Loucy (cell line): ENCODE data around the gene CTNND2.

Source experiments
- H2AFZ ChIP-seq: fragments of 200-600 bp; sonication (generic); 2 replicates; pipeline ENCODE4 v1.6.0; 2016; ENCODE audit warnings: antibody characterized with exemption, mild to moderate bottlenecking, low read length, moderate library complexity
- H3F3A ChIP-seq: fragments of 200-600 bp; 2 replicates; pipeline ENCODE4 v1.6.0; 2016; ENCODE audit warnings: antibody characterized with exemption, low read depth, mild to moderate bottlenecking
- H3K27me3 ChIP-seq: fragments of 200-600 bp; sonication (generic); 2 replicates; pipeline ENCODE4 v1.6.1; 2014; ENCODE audit warnings: low read length, mild to moderate bottlenecking; ENCODE audit not compliant: insufficient read depth, poor library complexity, severe bottlenecking
- H3K36me3 ChIP-seq: fragments of 200-600 bp; sonication (generic); 2 replicates; pipeline ENCODE4 v1.6.1; 2016; ENCODE audit warnings: low read length; ENCODE audit not compliant: insufficient read depth
- H3K4me1 ChIP-seq: fragments of 200-600 bp; sonication (generic); 2 replicates; pipeline ENCODE4 v1.5.1; 2014; ENCODE audit warnings: low read length, mild to moderate bottlenecking; ENCODE audit not compliant: insufficient read depth, poor library complexity, severe bottlenecking
- H3K4me2 ChIP-seq: fragments of 200-600 bp; sonication (generic); 2 replicates; pipeline ENCODE4 v1.6.0; 2014; ENCODE audit warnings: antibody characterized with exemption, low read length, low read depth, mild to moderate bottlenecking; ENCODE audit not compliant: poor library complexity, severe bottlenecking
- H3K4me3 ChIP-seq: fragments of 200-600 bp; sonication (generic); 2 replicates; pipeline ENCODE4 v1.5.1; 2014; ENCODE audit warnings: low read length, mild to moderate bottlenecking, mixed read lengths; ENCODE audit not compliant: poor library complexity, severe bottlenecking
- H3K79me2 ChIP-seq: fragments of 200-600 bp; sonication (generic); 2 replicates; pipeline ENCODE4 v1.6.1; 2014; ENCODE audit warnings: low read length; ENCODE audit not compliant: insufficient read depth
- H3K9ac ChIP-seq: fragments of 200-600 bp; sonication (generic); 2 replicates; pipeline ENCODE4 v1.6.0; 2014; ENCODE audit warnings: mild to moderate bottlenecking, low read depth, low read length, moderate library complexity; ENCODE audit not compliant: poor library complexity, severe bottlenecking
- H3K9me2 ChIP-seq: fragments of 200-600 bp; sonication (generic); replicated peaks from 2 replicates; pipeline ENCODE4 v1.6.1; 2016; ENCODE audit warnings: low read depth, low read length, mixed read lengths
- H3K9me3 ChIP-seq: fragments of 200-600 bp; sonication (generic); 2 replicates; pipeline ENCODE4 v1.6.1; 2014; ENCODE audit warnings: mild to moderate bottlenecking, antibody characterized with exemption, low read length, low read depth; ENCODE audit not compliant: insufficient read depth
- H4K20me1 ChIP-seq: fragments of 200-600 bp; sonication (generic); 2 replicates; pipeline ENCODE4 v1.6.0; 2014; ENCODE audit warnings: antibody characterized with exemption, low read length, mild to moderate bottlenecking; ENCODE audit not compliant: insufficient read depth, poor library complexity, severe bottlenecking
- CTCF ChIP-seq: fragments of 200-600 bp; sonication (generic); conservative IDR thresholded peaks from 2 replicates; pipeline ENCODE4 v1.5.1; 2014; ENCODE audit warnings: mild to moderate bottlenecking, antibody characterized with exemption, low read length
- EZH2phosphoT487 ChIP-seq: fragments of 200-600 bp; IDR thresholded peaks from 2 replicates; pipeline ENCODE4 v1.6.1; 2018; ENCODE audit warnings: antibody characterized with exemption, mild to moderate bottlenecking, moderate library complexity, borderline replicate concordance

The CTNND2 gene

GRCh38 chr5:11704916-11705315, 199.3 kb downstream of the CTNND2 start:
- Histone ChIP-seq H3K9me3 (no peaks in the 10 kb centered on the region), H3K79me2 (no peaks in the 10 kb centered on the region), H3F3A (no peaks in the 10 kb centered on the region), H3K4me1 (no peaks in the 10 kb centered on the region), H3K4me3 (no peak overlapping the region), H3K9me2 (no peaks in the 10 kb centered on the region), H3K27me3 (no peaks in the 10 kb centered on the region), H3K4me2 (no peak overlapping the region), H4K20me1 (no peaks in the 10 kb centered on the region), H3K36me3 (no peaks in the 10 kb centered on the region), H3K9ac (no peak overlapping the region), H2AFZ (no peak overlapping the region)
- TF ChIP-seq EZH2phosphoT487 (no peak), CTCF (no peak)

- Histone ChIP-seq H3K9me3 (no peaks in the 10 kb centered on the region), H3K79me2 (no peaks in the 10 kb centered on the region), H3K9me2 (no peaks in the 10 kb centered on the region), H3K9ac (no peak overlapping the region), H3K4me1 (no peaks in the 10 kb centered on the region), H2AFZ (no peak overlapping the region), H4K20me1 (no peaks in the 10 kb centered on the region), H3K27me3 (no peaks in the 10 kb centered on the region), H3K36me3 (no peaks in the 10 kb centered on the region), H3K4me3 (no peak overlapping the region), H3K4me2 (no peak overlapping the region), H3F3A (no peaks in the 10 kb centered on the region)
- TF ChIP-seq CTCF: no peak
- TF ChIP-seq EZH2phosphoT487: no peak
Measured at GRCh38 chr5:11700391-11700790, 203.9 kb downstream of the CTNND2 start.

- Histone ChIP-seq H3K4me1 (no peaks in the 10 kb centered on the region), H3K79me2 (no peaks in the 10 kb centered on the region)
Measured at GRCh38 chr5:11692636-11693035, 211.6 kb downstream of the CTNND2 start.

More at GRCh38 chr5:11692636-11693035, 211.6 kb downstream of the CTNND2 start:
- Histone ChIP-seq H3K9me2 (no peaks in the 10 kb centered on the region), H3K4me3 (no peak overlapping the region), H3F3A (no peaks in the 10 kb centered on the region), H3K4me2 (no peak overlapping the region), H2AFZ (no peak overlapping the region), H3K9ac (no peak overlapping the region), H3K27me3 (no peaks in the 10 kb centered on the region), H3K36me3 (no peaks in the 10 kb centered on the region), H4K20me1 (no peaks in the 10 kb centered on the region), H3K9me3 (no peaks in the 10 kb centered on the region)
- TF ChIP-seq CTCF (no peak), EZH2phosphoT487 (no peak)
